LNCAP (cell line): Measurements from ENCODE around the gene CAMTA1.

Experiments
- TF ChIP-seq, protein P1 (sequence below): fragments of 450-650 bp; IDR thresholded peaks from 2 replicates; pipeline ENCODE4 v1.5.1; 2017; ENCODE audit warnings: mild to moderate bottlenecking

Gene CAMTA1

DNA sequence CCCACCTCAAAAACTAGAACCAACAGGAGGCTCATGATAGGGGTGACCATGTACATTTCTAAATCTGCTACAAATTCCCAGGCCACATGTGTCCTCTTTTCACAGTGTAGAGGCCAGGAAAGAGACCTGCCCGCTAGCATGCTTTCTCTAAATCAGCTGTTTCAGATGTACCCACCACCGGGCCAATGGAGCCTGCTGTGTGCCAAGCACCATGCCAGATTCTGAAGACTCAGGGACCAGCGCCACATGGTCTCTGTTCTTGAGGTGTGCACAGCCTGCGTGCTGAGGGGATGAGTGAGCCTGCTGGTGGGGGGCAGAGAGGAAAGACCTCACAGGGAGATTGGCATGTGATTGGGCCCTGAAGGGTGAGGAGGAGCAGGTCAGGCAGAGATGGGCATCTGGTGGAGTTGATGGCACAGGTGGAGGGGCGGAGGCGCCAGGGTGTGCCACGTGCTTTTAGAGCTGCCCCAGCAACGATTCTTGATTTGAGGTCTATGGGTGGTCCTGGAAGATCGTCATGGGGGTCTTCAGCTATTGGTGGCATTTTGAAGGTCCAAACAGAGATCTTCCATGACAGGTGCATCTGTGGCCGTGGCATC lies 500.7 kb downstream of the CAMTA1 start:
- TF ChIP-seq, protein P1, sequence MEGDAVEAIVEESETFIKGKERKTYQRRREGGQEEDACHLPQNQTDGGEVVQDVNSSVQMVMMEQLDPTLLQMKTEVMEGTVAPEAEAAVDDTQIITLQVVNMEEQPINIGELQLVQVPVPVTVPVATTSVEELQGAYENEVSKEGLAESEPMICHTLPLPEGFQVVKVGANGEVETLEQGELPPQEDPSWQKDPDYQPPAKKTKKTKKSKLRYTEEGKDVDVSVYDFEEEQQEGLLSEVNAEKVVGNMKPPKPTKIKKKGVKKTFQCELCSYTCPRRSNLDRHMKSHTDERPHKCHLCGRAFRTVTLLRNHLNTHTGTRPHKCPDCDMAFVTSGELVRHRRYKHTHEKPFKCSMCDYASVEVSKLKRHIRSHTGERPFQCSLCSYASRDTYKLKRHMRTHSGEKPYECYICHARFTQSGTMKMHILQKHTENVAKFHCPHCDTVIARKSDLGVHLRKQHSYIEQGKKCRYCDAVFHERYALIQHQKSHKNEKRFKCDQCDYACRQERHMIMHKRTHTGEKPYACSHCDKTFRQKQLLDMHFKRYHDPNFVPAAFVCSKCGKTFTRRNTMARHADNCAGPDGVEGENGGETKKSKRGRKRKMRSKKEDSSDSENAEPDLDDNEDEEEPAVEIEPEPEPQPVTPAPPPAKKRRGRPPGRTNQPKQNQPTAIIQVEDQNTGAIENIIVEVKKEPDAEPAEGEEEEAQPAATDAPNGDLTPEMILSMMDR = no peak

DNA sequence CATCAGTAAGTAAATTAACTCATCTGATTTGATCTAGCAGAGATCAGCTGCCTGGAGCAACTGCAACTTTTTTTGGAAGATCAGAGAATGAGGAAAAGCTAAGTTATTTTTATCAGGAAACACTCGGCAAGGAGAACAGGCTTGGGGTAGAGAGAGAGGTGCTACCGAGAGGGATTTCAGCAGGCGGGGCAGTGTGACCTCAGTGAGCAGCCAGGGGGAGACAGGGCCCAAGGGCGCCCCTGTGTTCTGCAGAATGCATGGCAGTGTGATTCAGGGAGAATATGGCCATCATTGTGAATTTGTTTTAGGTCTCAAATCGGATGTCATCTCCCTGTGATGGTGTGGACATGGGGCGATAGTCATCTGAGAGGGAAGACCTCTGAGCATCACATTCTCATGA lies 501.8 kb downstream of the CAMTA1 start:
- TF ChIP-seq, protein P1 = no peak

DNA sequence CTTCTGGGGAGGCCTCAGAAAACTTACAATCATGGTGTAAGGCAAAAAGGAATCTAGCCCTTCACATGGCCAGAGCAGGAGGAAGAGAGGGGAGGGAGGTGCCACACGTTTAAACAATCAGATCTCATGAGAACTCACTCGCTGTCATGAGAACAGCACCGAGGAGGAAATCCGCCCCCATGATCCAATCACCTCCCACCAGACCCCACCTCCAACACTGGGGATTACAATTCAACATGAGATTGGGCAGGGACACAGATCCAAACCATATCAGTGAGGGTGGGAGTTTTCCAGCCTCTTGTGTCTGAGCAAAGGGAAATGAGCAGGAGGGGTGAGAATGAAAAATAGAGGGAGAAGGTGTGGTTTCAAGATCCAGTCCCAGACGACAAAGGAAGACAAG lies 503.7 kb downstream of the CAMTA1 start:
- TF ChIP-seq, protein P1 = no peak

DNA sequence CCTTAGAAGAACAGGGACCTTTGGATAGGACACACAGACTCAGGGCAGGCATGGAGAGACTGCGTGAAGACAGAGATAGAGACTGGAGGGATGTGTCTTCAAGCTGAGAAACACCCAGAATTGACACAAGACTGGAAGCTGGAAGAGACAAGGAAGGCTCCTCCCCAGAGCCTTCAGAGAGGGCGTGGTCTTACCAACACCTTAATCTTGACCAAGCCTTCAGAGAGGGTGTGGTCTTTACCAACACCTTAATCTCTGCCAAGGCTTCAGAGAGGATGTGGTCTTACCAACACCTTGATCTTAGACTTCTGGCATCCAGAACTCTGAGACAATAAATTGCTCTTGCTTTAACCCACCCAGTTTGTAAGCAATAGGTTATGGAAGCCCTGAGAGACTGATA lies 504.4 kb downstream of the CAMTA1 start:
- TF ChIP-seq, protein P1 = no peak

DNA sequence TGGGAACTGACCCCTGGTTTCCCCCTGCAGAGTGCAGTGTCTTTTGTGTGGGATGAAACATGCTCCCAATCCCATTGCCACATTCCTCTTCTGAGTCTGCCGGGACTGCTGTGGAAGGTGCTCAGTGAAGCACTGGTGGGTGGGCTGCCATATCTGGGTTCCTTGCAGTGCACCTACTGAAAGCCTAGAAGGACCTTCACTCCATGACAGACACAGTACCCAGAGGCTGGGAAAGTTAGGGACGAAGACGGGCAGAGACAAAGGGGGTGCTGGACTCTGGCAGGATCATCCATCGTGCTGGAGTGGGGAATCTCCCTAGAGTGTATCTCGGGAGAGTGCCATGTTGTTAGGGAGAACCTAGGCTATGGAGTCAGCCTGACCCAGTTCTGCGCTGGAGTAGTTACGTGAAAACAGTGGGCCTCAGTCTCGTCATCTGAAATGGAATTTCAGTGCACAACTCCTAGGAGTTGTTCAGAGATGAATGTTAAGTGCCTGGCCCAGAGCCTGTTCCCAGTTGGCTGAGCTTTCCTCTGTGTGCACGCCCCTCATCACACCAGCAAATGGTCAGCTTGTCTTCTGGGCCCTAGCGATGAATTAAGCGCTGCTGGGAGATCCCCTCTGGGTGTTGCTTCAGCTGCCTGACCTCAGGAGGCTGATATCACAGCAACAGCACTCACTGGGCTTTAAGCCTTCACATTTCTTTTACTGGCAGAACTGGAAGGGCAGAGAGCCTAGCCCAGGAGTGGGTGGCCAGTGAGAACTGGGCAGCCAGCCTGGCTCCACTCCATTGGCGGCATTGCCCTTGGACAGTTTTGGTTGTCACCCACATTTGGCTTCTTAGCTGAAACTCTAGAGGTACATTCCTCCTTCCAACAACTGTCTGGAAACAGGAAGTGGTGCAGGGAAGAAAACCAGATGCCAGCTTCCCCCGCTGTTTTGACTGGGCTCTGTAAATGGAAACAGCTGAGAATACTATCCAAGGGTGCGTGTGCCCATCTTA lies 506.0 kb downstream of the CAMTA1 start:
- TF ChIP-seq, protein P1 = no peak

DNA sequence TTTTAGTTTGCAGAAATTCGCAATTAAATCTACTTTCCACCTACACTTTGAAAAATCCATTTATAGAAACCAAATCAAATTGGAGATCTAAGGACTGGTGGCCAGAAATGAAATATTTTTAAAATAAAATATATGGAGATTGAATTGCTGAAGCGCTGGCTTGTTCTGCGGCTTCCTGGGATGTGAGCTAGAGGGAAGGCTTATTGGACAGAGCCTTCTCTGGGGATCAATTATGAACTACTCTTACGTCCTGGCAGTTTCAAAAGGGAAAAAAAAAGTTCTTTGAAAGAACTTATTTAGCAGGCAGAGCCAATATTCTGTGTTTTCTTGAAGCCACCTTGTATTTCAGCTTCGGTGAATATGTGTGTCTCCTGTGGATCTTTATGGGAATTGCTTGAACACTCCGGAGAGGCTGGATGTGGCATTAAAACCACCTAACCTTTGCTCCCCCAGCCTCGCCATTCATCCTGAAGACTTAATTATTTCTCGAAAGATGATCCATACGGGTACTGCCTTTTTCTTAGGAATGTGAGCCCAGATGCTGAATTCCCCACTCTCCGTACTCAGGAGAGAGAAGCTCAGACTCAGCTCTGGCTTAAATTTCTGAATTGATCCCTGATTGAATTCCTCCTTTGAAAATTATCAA lies 506.9 kb downstream of the CAMTA1 start:
- TF ChIP-seq, protein P1 = no peak

DNA sequence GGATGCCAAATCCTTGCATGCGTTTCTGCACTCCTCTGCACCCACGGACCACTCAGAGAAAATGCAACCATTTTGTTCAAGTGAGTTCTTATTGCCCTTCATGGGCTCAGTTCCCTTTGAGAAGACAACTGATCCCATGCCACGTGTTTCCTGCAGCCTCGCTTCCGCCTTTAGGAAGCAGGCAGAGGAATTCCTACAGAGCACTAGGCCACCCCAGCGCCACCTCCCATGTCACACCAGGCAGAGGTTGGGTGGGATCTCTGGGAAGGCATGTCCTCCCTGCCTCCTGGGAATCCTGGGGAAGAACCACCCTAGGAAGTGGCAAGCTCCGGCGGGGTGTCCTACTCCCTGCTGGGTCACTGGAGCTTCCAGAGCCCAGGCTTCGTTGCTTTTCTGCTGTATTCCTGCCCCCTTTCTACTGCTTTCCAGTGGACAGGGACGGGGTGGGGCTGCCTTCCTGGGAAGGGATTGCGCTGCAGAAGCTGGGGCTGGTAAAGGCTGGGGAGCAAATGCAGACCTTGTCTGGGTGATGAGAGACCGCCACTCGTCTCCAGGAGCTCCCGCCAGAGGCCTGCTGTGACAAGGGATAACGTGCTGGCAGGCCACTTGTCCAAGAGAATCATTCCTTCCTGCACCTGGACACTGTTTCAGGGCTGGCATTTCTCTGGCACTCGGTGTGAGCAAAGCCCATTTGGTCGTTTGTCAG lies 507.6 kb downstream of the CAMTA1 start:
- TF ChIP-seq, protein P1 = no peak
